NCI-H187 (cell line): ENCODE measurements around the gene SHE.
"Not testable (repeated sequence)": the region's sequence is repeated elsewhere in the genome, so short reads cannot be mapped to it uniquely, and the experiment has no call there.

ENCODE experiments used
- DNase-seq, 2 experiments: peaks; one replicate each; lab custom pipeline; 2025; lab: John Stamatoyannopoulos, UW

The SHE gene

GRCh38 chr1:154514066-154514553 lies 11.9 kb upstream of the SHE start:
- no peak for DNase-seq

- no peak for DNase-seq
Measured at GRCh38 chr1:154512760-154513159, 10.5 kb upstream of the SHE start.

GRCh38 chr1:154503898-154504297 lies 1.7 kb upstream of the SHE start:
- DNase-seq = no peak

GRCh38 chr1:154502744-154503115 lies 518 bp upstream of the SHE start:
- no peak for DNase-seq

GRCh38 chr1:154501423-154502065 lies 668 bp downstream of the SHE start:
- DNase-seq = no peak

GRCh38 chr1:154500533-154500932 lies 1.7 kb downstream of the SHE start:
- no peak for DNase-seq

- DNase-seq = no peak
Measured at GRCh38 chr1:154499446-154499845, 2.8 kb downstream of the SHE start.

GRCh38 chr1:154497026-154497806 lies 5.0 kb downstream of the SHE start:
- DNase-seq = no peak

- DNase-seq = no peak
Measured at GRCh38 chr1:154496383-154496782, 5.8 kb downstream of the SHE start.

- DNase-seq = no peak
Measured at GRCh38 chr1:154495496-154496273, 6.5 kb downstream of the SHE start.

- no peak for DNase-seq
Measured at GRCh38 chr1:154493276-154493675, 8.9 kb downstream of the SHE start.

GRCh38 chr1:154492115-154492514 lies 10.1 kb downstream of the SHE start:
- no peak for DNase-seq

GRCh38 chr1:154490317-154490716 lies 11.9 kb downstream of the SHE start:
- no peak for DNase-seq

- DNase-seq = no peak
Measured at GRCh38 chr1:154489695-154490274, 12.4 kb downstream of the SHE start.

- DNase-seq = no peak
Measured at GRCh38 chr1:154488922-154489321, 13.3 kb downstream of the SHE start.

GRCh38 chr1:154486756-154487155 lies 15.5 kb downstream of the SHE start:
- not testable (repeated sequence) for DNase-seq

- DNase-seq = no peak
Measured at GRCh38 chr1:154485910-154486496, 16.2 kb downstream of the SHE start.

GRCh38 chr1:154485106-154485505 lies 17.1 kb downstream of the SHE start:
- no peak for DNase-seq

GRCh38 chr1:154483941-154484803 lies 18.0 kb downstream of the SHE start:
- no peak for DNase-seq

- DNase-seq = no peak
Measured at GRCh38 chr1:154481053-154481452, 21.2 kb downstream of the SHE start.
